NCI-H460 (cell line): ENCODE results near the gene GAPDHS. TPM values are rescaled to one million over a fixed set of nuclear protein-coding genes. Genes with fewer than 3 reads are reported as not detected.

Experiments
- DNase-seq: peaks from one replicate; pipeline ENCODE4 v3.0.0-alpha.2; 2016; ENCODE audit warnings: low read depth; ENCODE audit errors: extremely low read depth
- total RNA-seq: library from RNA; depleted of rRNA; stranded (reverse); fragments of >200 nt; shearing (Covaris generic); gene quantifications from 2 replicates; pipeline ENCODE4 v1.2.3, GENCODE V29; 2014

Gene GAPDHS
- total RNA-seq, 1 experiment from 2014 or later = not detected

- no peak for DNase-seq
These were observed 651 bp downstream of the GAPDHS start for GRCh38 chr19:35533822-35534392.

DNA sequence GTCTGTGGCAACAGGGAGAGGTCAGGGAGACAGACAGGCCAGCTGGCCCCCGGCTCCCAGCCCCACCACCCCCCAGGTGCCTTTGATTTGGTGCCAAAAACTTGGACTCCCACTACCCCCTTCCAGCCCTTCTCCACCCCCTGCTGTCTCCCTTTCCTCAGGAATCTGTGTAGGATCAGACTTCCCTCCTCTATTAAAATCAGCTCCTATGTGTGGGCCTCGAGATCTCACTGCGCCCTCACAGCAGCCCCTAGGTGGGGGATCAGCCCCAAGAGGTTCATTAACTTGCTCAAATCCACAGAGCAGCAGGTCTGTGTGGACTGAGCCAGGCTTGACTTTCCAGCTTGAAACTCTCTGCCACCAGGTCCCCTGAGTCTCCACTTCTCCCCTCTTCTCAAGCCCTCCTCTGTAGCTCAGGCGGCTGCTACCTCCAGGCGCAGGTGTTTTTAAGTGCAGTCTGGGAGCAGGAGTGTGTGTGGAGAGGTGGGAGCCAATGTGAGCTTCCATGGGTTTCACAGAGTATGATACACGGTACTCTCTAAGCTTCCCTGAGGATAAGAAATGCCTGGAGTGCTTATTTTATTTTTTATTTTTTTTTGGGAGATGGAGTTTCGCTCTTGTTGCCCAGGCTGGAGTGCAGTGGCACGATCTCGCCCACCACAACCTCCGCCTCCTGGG is 1.7 kb downstream of the GAPDHS start:
- no peak for DNase-seq

GRCh38 chr19:35539314-35539713 is 6.1 kb downstream of the GAPDHS start:
- DNase-seq = no peak

- DNase-seq = no peak
These were observed 6.6 kb downstream of the GAPDHS start for GRCh38 chr19:35539850-35540249.

DNA sequence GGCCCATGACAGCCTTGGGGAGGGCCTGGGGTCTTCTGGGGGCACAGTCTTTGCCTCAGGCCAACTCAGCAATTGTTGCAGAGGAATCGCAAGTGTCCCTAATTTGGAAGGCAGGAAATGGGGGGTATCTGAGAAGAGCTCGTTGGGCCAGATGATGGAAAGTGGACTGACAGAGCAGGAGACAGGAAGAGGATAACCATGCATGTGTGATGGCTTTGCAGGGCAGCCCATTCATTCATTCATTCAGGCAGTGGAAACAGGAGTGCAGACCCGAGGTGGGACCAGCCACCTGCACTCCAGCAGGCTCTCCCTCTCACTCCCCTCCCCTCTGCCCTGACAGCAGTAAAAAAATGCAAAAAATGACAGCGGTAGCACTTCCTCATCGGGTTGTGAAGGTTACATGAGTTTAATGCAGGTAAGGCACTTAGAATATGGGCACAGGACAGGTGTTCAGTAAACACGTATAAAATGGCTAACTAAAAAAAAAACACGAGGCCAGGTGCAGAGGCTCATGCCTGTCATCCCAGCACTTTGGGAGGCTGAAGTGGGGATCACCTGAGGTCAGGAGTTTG is 7.2 kb downstream of the GAPDHS start:
- no peak for DNase-seq

GRCh38 chr19:35542209-35542608 is 9.0 kb downstream of the GAPDHS start:
- DNase-seq = no peak

GRCh38 chr19:35543280-35544109 is 10.2 kb downstream of the GAPDHS start:
- no peak for DNase-seq

DNA sequence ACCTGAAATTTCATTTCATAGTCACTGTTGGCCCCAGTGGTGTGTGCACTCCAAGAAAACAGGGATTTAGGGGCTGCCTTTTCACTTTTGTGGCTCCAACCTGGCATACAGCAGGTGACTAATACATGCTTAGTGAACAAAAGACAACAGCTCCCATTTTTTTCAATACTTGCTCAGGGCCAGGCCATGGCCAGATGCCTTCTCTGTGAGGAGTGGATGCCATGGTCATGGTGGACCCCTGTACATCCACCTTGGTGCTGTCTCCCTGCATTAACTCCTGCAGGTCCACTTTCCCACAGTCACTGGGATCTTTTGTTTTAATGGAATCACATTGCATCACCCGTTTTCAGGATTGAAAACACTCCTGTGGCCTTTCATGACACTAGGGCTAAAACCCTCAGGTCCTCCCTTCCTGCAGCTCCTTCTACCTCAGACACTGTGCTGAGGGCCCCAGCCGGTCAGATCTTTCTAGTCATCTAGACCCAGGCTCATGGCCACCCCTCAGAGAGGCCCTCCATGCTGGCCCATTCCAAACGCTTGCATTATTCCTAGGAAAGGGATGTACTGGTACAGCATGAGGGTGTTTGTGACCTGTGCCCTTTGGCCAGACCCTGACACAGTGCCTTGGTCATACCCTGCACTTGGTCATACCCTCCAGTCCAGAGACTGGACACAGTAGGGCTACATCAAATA is 11.0 kb downstream of the GAPDHS start:
- no peak for DNase-seq

DNA sequence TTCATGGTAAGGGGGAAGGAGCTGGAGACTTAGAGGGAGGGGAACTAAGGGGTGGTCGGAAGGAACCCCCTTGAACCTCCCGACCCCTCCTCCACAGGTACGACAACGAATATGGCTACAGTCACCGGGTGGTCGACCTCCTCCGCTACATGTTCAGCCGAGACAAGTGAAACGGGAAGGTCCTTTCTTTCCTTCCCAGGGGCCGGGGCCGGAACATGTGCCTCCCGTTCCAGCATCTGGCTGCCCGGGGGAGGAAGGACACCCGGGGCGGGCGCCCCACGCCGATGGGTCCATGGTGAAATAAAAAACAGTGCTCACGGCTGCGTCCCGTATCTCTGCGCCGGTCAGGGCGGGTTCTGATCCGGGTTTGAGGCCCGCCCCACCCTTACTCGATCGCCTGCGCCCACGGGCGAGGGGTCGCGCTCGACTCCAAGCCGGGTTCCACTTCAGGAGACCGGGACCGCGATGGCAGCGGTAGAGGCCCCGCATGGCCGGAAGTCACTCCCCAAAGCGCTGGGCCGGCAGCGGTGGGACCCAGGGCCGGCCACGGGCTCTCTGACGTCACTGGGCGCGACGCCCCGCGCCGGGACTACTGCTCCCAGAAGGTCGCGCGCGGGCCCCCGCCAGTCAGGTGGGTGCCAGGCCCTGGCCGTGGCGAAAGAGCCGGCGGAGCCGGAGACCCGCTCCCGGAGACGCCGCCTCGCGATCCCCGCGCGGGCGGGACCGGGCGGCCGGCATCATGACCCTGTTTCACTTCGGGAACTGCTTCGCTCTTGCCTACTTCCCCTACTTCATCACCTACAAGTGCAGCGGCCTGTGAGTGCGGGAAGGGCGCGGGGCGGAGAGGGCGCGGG is 12.0 kb downstream of the GAPDHS start, which contains the start of gene TMEM147:
Gene TMEM147 (plus strand): TSS at position 626 of the 854 bp plus-strand sequence. CDS start 114 bp downstream, at position 740.
- peak; percentile 83 for DNase-seq

DNA sequence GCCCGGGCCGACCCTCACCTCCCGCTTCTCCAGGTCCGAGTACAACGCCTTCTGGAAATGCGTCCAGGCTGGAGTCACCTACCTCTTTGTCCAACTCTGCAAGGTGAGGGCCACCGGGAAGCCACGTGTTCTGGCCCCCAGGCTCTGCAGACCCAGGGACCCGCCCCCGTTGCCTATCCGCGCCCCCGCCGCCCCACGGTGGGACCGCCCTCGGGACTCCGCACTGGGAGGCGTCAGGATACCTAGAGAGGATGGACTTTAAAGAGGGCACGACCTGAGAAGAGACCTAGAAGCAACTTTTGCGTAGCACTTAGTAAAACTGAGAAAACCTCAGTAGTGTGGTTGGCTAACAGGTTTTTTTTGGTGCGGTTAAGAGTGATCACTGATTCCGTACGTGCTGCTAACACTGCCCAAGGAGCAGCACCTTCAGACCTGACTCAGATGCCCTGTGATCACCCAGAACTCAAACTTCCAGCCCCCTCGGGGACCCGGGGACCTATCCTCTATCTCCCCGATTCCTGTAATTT is 12.7 kb downstream of the GAPDHS start:
- DNase-seq = no peak

- no peak for DNase-seq
These were observed 13.3 kb downstream of the GAPDHS start for GRCh38 chr19:35546532-35546931.

- DNase-seq = peak; percentile 76
These were observed 16.0 kb downstream of the GAPDHS start for GRCh38 chr19:35549174-35549788.

- DNase-seq = no peak
These were observed 16.7 kb downstream of the GAPDHS start for GRCh38 chr19:35549879-35550523.

DNA sequence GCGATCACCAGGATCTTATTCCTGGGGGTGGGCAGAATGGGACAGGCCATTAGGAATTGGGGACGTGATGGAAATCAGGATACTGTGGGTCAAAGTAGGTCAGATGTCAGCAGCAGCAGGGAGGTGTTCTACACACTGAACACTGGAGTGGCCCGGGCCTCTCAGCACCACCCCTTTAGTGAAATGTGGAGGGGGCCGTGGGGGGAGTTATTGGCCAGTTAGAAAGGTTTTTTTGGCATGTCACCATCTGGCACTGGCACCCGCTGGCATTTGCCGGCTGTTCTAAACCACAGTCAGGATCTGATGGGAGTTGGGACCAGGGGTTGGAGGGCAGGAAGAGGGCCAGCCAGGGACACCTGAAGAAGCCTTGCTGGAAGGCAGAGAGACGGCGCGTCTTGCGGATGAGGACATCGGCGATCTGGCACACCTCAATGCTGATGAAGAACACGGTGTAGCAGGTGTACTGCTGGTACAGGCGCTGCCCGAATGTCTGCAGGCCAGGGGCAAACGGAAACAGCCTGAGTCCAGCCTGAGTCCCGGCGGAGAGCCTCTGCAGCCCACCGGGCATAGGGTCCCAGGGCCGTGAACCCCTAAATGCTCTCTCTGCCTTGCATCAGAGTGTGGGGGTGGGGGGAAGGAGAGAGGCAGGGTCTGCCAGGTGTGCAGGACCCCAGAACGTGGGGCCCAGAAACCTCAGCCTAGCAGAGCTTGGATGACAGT is 18.0 kb downstream of the GAPDHS start:
- DNase-seq = no peak

DNA sequence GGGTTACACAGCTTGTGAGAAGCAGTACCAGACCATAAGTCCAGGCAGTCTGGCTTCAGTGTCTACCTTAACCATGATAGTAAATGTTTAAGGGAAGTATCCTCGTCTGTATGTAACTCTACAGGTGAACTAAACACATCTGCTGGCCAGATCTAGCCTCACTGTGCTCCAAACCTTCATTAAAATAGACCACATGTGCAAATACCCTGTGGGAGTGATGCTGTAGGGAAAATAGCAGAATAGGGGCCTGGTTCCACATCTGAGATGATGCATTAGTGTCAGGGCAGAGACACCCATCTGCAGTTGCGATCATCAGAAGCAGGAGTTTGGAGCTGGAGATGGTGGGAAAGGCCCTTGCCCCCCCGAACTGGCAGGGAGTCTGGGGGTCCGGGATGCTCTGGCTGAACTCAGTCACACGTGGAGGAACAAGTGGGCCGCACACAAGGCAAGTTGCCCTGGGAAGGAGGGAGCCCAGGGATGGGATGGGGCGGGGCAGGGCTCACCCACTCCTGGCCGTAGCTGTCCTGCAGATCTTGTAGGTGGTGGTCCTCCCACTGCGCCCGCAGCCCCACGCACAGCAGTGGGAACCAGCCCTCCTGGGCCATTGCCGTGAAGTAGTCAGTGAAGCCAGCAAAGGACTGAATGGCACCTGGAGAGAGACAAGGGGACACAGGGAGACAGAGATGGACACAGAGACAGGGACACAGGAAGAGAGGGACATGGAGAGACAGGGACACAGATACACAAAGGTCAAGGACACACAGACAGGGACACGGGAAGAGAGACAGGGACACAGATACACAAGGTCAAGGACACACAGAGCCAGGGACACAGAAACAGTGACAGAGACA is 19.5 kb downstream of the GAPDHS start:
- DNase-seq = no peak

- no peak for DNase-seq
These were observed 20.2 kb downstream of the GAPDHS start for GRCh38 chr19:35553385-35554000.

GRCh38 chr19:35554076-35554475 is 20.8 kb downstream of the GAPDHS start:
- no peak for DNase-seq
